Measurements from ENCODE around the gene MRPL48.
"Not testable (repeated sequence)": the region's sequence is repeated elsewhere in the genome, so short reads cannot be mapped to it uniquely, and the experiment has no call there.

Gene MRPL48

DNA sequence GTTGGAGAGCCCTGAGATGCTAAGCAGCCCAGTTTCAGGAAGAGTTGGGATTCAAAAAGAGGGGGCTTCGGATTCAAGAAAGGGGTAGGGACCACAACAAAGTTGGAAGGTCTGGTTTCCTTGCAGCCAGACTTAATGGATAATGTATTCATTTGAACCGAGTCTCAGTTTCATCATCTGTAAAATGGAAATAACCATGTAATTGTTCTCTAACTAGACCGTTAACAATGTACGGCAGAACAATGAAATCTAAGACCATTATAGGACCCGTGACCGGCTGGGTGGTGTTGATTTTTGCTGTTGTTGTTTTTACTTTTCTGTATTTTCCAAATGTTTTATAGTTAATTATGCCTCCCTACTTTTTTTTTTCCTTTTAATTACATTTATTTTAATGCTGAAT is 6.4 kb upstream of the MRPL48 start:
- DNase-seq: no peak

GRCh38 chr11:73783483-73784020 is 4.1 kb upstream of the MRPL48 start:
- DNase-seq: no peak

DNA sequence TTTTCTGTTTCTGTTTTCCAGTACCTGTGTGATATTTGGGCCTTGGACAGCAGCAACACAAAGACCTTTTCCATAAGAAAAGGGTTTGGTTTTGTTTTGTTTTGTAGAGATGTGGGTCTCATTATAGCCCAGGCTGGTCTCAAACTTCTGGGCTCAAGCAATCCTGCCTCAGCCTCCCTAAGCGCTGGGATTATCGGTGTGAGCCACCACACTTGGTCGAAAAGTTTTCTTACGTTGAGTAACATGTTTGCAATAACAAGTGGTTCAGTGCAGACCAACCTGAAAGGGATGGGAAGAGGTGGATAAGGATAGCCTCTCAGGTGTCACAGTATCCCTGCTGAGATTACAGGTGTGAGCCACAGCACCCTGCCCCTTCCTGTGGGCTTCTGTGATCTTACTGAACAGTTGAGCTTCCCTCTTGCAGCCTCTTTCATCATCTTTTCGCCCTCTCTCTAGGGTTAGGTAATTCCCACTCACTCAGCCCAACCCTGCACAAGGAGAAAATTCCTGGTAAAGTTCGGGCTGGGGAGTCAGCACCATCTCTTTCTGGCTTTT is 3.5 kb upstream of the MRPL48 start:
- peak; percentile 35 for DNase-seq

DNA sequence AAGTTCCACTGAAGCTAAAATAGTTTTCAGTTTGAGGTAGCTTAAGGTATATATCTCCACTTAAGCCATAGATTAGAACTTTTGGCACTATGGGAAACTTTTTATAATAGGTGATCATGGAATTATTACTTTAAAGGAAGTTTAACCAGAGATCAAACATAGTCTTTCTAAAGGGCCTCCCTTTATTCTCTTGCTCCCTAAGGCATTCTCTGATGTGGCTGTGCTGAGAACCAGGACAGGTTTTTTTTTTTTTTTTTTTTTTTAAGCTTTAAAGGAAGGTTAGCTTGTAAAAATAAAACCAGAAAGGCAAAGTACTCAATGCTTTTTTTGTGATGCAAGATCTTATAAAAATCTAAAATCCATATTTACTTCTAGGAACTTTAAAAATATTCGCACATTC is 2.9 kb upstream of the MRPL48 start:
- no peak for DNase-seq

- not testable (repeated sequence) for DNase-seq
Observed at GRCh38 chr11:73785467-73785866, 2.2 kb upstream of the MRPL48 start.

GRCh38 chr11:73787051-73787642 is 527 bp upstream of the MRPL48 start:
- no peak for DNase-seq

DNA sequence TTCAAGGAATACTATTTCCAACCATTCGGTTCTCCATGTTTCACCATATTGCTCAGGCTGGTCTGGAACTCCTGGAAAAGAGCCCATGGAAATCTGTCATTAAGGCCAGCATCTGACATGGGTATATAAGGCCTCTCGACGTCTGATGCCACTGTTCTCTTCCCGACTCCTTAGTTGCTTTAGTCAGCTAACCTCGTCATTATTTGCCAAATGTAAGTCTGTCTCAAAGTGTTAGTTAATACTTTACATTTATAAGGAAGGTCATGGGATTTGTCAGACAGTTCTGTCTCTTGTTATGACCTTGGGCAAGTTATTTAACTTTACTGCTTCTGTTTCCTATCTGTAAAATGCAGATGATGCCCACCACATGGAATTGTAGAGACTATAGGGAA is 1.6 kb downstream of the MRPL48 start:
- DNase-seq: no peak

DNA sequence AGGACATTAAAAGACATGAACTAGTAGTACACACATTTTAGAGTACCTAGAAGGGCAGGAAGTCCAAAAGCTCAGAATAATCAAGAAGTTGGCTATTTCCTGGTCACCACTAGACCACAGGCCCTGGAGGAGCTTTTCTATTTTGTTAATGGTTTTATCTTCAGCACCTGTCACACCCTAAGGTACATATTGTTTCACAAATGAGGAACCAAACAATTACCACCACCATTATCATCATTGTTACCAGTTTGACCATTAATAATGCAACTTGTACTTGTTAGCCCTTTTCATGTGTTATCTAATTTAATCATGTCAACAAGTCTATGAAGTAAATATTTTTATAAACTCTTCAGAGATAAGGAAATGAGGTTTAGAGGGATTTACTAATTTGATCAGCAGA is 4.9 kb downstream of the MRPL48 start:
- DNase-seq: no peak

GRCh38 chr11:73795925-73796632 is 8.4 kb downstream of the MRPL48 start:
- DNase-seq: no peak

DNA sequence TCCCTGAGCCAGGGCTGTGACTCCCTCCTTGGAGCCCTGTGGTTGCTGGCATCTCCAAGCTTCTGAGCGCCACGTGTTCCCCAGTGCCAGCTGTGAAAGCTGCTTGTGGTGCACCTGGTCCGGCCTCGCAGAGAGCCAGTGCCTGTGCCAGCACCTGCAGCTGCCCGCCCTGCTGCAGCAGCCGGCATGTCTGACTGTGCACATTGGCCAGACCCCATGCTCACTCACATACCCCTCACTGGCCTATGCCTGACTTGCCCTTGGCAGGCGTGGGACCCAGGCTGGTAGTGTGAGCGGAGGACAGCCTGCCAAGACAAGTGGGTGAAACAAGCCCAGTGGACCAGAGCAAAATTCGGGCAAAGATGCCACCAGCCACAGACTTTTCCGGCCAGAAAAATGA is 9.8 kb downstream of the MRPL48 start:
- DNase-seq: no peak

- DNase-seq: no peak
Observed at GRCh38 chr11:73800276-73800806, 12.7 kb downstream of the MRPL48 start.

GRCh38 chr11:73801136-73801535 is 13.5 kb downstream of the MRPL48 start:
- DNase-seq: no peak

DNA sequence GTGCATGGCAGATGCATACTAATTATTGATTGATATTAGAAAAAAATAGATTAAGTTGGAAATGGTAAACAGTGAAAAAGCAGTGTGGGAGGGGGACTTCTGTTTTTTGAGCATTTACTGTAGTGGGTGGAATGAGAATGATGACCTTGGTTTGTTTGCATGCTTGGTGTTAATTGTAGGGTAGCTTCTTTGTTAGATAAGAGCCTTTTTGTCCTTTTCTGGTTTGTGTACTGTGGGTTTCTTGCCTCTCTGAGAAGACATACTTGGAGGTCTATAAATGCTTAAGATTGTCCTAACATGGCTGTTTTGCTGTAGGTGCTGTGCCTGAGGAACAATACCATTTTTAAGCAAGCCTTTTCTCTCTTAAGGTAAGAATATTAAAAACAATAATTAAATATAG is 17.0 kb downstream of the MRPL48 start:
- no peak for DNase-seq

- no peak for DNase-seq
Observed at GRCh38 chr11:73808052-73808451, 20.4 kb downstream of the MRPL48 start.

DNA sequence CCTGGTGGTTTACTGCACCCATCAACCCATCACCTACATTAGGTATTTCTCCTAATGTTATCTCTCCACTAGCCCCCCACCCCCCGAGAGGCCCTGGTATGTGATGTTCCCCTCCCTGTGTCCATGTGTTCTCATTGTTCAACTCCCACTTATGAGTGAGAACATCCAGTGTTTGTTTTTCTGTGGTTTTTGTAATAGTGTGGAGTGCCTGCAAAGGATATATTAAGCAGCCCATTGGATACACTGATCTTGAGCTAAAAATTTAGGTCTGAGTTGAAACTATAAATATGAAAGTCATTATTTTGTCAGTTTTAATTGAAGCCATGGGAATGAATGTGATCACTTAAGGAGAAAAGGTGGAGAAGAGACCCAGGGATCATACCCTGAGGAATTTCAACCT is 23.0 kb downstream of the MRPL48 start:
- DNase-seq: no peak

DNA sequence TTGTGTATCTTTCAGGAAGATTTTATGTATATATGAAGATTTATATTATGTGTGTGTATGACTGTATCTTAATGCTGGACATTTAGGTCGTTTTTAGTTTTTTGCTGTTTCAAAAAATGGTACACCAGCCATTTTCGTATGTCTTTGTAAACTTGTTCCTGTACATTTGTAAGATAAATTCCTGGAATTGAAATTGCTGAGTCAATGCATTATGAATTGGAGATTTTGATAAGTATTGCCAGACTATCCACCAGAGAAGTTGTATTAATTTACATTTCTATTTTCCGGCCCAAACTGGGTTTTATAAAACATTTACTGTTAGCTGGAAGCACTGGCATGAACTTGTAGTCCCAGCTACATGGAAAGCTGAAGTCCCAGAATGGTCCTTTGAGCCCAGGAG is 24.6 kb downstream of the MRPL48 start:
- DNase-seq: no peak

DNA sequence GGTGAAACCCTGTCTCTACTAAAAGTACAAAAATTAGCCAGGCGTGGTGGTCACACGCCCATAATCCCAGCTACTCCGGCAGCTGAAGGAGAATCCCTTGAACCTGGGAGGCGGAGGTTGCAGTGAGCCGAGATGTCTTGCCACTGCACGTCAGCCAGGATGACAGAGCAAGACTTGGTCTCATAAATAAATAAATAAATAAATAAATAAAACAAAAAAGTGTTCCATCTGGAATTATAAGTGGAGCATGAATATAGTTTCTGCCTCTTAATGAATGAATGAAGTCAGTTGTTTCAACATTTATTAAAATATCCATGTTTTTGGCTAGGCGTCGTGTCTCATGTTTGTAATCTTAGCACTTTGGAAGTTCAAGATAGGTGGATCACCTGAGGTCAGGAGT is 27.1 kb downstream of the MRPL48 start:
- DNase-seq: no peak

DNA sequence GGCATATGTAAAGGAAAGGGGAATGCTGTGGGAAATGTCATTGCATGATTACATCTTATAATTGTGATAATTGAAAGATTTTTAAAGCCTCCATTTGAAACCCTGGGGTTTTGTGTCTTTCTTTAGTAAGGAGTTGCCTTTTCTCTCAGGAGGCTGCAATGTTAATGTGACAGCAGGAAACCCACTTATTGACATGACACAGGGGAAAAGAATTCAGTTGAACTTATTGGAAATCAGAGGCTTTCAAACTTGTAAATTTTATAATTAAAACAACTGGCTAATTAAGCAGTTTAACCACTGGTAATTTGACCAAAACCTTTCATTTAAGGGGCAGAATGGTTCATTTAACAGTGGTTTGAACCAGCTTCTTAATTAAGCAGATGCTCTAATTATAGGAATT is 31.2 kb downstream of the MRPL48 start:
- no peak for DNase-seq

DNA sequence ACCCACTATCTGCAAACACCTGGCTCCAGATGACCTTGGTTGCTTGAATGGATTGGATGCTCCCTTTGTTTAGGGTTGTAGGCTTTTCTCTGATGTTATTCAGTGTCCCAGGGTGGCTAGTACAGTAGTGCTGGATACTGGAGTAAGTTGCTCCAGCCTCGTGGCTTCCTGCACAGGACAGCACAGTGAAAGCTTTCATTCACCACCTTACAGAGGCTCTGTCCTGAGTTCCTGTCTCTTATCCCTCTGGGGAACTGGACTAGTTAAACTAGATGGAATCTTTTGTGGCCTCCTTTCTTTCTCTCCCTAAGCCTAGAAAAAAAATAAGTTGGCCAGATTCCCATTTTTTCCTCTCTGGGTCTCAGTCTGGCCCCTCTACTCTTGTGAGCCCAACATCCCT is 42.6 kb downstream of the MRPL48 start:
- DNase-seq: no peak

GRCh38 chr11:73833067-73833466 is 45.4 kb downstream of the MRPL48 start:
- no peak for DNase-seq

- DNase-seq: no peak
Observed at GRCh38 chr11:73838443-73839122, 50.9 kb downstream of the MRPL48 start.

GRCh38 chr11:73839123-73839457 is 51.4 kb downstream of the MRPL48 start:
- DNase-seq: no peak

DNA sequence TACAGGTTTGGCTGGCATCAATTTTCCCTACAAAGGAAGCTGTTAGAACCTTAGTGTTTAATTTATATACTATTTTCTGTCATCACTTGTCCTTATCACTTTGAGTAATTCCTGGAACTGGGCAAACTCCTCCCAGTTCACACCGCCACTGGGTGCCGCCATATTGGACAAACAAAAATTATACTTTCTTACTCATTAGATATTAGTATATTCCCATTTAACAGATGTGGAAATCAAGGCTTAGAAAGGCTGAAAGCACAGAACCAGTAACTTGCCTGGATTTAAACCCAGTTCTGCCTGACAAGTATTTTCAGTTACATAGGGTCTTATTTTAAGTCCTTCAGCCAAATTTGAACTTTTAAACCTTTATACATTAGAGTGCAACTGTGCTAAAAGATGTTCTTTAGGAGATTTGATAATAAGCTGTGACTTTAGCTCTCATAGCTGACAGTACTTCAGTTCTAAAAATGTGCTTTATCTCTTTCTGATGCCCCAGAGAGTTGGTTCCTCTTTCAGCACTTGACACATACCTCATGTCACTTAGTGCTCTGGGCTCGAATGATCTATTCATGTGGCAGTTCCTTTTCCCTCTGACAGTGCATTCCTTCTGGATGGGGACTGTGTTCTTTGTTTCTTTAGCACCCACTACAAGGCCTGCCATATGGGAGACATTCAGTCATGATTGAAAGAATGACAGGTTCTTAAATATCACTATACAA is 63.5 kb downstream of the MRPL48 start:
- DNase-seq: no peak
